Measurements from ENCODE around the gene SFMBT1. TPM values are rescaled to one million over a fixed set of nuclear protein-coding genes. Genes with fewer than 3 reads are reported as not detected.

Gene SFMBT1
- total RNA-seq, 1 donor from 2014 or later: 4.4 TPM

DNA sequence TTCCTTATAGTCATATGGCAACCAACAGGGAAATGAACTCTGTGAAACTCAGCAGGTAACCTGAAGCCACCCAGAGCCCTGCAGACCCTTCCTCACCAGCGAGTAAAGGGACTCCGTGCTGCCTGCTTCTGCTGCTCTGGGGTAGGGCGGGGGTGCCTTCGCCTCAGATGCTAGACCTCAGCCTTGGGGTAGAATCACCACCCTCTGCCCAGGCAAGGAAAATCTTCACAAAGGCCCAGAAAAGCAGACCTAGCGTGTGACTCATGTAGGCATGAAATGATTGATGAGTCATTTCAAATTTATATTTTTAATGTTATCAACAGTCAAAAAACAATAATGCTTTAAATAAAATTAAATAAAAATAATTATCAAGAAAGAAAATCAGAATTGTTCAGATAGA, 155.1 kb downstream of the SFMBT1 start:
- no peak for DNase-seq (ENCODE audit: low read depth, low spot score)

DNA sequence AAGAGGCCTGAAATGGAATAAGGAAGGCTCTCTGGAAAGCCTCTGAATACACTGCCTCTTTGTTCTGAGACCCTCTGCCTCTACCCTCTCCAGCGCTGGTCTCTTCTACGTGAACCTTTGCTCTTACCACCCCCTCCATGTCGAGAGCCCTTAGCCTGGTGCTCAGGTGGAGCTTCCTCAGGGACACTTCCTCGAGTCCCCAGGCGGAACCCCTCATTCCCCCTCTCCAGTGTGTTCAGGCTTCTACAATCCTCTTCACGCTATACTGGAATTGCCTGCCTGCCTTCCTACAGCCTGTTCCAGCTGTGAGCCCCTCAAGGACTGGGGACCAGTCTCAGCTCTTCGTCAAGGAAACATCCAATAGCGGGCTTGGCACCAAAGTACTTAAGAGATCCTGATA, 156.0 kb downstream of the SFMBT1 start:
- DNase-seq (ENCODE audit: low read depth, low spot score): no peak

DNA sequence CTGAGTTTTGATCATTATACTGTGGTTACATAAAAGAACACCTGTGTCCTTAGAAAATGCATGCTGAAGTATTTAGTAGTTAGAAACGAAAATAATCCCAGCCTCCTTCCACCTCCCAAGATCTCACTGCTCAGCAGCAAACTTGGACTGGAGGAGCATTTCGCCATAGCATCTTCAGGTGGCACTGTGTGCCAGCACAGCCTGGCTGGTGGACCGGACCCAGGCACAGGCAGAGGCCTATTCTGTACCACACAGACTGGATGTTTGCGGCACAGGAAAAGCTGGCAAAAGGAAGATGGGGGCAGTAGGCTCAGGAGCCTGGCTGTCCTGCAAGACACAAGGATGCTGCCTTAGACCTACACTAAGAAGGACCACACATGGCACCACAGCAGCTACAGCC, 158.7 kb downstream of the SFMBT1 start:
- no peak for DNase-seq (ENCODE audit: low read depth, low spot score)

DNA sequence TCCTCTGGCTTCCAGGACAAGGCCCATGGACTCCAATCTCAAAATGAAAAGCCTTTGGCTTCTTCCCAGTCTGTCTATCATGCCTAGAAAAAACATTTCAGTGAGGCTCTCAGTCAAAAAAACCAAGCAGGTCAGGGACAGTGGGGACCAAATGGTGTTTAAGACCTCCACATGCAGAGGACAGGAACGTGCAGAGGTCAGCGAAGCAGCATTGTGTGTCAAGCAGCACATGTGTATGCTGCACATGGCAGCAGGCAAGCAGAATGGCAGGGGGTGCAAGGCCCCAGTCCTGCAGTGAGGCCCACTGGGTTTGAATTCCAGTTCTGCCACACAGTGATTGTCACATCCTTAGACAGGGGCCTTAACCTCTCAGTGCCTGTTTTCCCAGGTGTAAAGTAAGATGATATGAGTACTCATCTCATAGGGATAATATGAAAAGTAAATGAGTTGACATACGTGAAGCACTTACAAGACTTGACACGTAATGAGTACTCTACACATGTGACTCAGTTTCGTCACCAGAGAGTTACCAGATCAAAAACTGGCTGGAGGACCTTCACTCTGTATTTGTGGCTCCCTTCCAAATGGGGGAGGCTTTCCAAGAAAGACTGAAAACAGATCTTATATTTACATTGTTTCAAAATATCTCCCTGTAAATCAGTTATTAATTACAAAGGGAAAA, 159.7 kb downstream of the SFMBT1 start:
- DNase-seq (ENCODE audit: low read depth, low spot score): no peak

DNA sequence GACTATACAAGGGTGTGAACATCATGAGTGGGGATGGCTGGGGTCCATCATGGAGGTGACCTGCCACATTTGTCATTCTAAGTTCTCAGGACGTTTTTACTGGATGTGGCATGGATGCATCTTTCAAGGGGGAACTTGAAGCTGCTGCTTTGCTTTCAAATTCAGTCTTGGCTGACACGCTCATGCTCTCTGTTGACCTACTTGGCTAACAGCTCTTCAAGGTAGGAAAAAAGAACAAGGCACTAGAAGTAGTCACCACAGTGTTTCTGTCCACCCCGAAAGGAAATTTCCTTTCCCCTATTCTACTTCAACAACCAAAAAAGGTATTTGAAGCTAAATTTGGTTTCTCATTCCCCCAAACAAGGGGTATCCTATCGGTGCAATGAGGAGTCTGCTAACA, 163.5 kb downstream of the SFMBT1 start:
- no peak for DNase-seq (ENCODE audit: low read depth, low spot score)

DNA sequence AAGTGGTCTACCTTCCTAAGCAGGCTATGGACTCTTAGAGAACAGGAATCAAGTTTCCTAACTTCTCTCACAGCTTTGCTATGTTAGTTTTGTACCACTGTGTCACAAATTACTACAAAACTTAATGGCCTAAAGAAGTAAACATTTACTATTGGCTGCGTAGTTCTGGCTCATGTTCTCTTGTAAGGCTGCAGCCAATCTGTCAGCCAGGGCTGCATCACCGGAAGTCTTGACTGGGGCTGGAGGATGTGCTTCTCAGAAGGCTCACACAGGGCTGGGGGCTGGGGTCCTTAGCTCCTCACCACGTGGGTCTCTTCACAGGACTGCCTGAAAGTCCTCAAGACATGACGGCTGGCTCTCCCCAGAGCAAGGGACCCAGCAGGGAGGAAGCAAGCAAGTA, 164.0 kb downstream of the SFMBT1 start:
- DNase-seq (ENCODE audit: low read depth, low spot score): no peak

DNA sequence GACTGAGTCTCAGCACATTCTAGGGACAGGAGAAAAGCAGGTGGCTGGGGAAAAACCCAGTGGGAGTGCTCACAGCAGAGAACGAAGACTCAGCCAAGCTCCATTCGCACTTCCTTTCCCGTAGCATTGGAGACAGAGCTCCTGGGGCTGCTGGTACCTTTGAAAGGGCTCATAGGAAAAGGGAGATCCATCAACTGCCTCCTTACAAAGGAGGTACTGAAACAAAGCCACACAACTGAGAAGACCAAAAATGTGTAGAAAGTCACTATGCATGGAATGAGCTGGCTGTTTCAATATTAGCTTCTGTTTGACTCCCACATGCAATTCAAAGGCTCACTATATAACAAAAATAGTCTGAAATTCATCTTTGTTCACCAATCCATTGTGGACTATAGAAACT, 165.4 kb downstream of the SFMBT1 start:
- DNase-seq (ENCODE audit: low read depth, low spot score): no peak

DNA sequence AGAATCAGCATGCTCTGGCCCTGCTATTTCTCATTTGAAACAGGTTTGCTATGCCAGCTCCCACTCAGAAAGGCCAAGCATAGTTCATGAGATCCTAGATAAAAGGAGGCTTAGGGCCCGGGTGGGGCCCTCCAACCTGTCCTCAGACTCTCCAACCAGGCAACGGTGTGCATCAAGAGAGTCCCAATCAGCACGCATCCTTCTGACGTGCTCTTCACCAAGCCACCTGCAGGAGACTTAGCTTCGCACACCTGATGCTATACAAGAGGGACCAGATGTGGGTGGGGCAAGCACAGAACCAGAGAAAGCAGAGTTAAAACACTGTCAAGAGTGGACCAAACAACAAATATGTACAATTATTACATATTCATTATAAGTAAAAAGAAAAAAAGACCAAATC, 165.8 kb downstream of the SFMBT1 start:
- DNase-seq (ENCODE audit: low read depth, low spot score): no peak

DNA sequence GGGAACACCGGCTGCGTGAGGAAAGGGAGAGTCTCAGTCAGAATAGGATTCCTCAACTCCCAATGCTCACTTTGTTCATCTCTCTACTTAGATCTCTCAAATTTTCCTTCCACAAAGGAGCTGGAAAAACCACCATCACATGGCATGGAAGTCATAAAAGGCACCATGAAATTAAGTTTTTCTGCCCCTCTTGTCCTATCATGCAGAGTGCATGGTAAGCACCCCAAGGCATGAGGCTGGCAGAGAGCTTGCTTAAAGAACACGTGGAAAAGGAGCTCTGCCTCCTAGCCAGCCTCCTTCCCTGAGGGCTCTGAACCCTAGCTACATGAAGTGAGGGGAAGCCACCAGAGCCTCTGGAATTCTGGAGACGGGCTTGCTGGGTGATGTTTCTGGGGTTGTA, 166.3 kb downstream of the SFMBT1 start:
- DNase-seq (ENCODE audit: low read depth, low spot score): no peak

DNA sequence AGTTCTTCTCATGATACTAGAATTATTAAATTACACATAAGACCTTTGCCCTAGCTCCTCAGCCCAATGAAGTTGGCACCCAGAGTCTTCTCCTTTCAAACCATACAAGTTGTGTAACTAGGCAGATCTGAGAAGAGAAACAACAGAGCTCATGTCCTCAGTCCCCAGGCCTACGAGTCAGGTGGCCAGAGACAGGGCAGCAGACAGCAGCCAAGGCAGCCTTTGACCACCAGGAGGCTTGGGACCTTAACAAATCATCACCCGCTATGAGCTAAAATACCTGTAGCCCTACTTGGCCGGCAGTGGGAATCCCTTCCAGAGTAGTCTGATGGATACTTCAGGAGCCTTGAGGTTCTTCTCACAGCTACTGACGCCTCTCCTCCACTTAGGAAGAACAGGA, 166.8 kb downstream of the SFMBT1 start:
- DNase-seq (ENCODE audit: low read depth, low spot score): no peak

DNA sequence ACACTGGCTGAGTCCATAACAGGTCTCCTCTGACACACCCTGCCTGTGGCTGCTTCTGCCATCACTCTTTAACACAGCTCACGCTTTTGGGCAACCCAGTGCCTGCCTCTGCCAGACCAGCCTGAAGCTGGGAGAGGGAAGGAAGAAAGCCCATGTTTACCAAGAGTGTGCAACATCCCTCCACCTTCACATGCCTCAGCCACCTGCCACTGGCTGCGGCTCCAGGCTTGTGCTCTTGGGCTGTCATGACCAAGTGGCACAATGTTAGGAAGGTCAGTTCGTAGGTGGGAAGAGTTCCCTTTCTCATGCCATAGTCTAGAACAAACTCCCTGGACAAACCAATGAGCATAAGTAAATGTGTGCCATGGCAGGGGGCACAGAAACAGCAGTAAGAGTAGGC, 168.8 kb downstream of the SFMBT1 start:
- DNase-seq (ENCODE audit: low read depth, low spot score): no peak

DNA sequence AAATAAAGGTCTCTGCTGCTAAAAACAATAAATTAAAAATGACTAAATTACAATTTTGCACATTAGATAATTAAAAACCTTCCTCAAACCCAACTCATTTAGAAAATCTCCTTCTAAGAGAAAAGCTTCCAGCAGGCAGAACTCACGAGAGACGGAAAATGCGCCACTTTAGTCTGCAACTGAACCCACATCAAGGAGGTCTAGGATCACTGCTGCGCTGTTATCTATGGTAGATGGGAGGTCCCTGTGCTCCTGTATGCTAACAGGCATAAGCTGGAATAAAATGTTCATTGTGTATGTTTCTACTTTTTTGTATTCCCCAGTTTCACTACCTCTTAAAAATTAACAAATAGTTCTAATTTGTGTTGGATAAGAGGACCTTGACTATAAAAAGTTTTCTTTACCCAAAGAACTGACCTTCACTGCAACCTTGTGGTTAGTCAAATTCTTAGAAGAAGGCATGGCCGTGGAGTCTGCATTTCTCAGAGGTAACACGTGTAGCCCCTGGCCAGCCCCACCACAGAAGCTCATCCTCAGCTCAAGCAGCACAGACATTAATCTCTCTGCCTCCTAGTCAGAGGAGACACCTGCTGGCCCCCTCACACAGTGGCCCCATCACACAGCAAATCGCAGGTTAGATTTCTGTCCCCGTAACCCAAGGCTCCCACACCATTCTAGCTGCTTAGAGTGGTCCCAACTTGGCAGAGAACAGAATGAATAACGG, 170.8 kb downstream of the SFMBT1 start:
- no peak for DNase-seq (ENCODE audit: low read depth, low spot score)

DNA sequence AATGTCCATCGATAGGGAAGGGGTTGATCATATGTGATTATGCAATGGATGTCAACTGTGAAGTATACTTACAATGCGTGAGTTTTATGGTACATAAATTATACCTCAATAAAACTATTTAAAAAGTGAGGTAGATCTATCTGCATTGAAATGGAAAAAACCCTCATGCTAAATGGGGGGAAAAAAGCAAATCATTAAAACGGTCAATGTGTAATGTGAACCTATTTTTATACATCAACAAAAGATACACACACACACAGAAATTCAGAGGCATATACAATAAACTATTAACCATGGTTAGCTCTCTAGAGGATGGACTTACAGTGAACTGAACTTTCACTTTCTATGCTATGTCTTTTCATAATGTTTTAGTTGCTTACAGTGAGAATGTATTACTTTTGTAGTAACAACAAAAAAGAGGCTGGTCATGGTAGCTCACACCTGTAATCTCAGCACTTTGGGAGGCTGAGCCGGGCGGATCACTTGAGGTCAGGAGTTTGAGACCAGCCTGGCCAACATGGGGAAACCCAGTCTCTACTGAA, 171.6 kb downstream of the SFMBT1 start:
- DNase-seq (ENCODE audit: low read depth, low spot score): no peak

DNA sequence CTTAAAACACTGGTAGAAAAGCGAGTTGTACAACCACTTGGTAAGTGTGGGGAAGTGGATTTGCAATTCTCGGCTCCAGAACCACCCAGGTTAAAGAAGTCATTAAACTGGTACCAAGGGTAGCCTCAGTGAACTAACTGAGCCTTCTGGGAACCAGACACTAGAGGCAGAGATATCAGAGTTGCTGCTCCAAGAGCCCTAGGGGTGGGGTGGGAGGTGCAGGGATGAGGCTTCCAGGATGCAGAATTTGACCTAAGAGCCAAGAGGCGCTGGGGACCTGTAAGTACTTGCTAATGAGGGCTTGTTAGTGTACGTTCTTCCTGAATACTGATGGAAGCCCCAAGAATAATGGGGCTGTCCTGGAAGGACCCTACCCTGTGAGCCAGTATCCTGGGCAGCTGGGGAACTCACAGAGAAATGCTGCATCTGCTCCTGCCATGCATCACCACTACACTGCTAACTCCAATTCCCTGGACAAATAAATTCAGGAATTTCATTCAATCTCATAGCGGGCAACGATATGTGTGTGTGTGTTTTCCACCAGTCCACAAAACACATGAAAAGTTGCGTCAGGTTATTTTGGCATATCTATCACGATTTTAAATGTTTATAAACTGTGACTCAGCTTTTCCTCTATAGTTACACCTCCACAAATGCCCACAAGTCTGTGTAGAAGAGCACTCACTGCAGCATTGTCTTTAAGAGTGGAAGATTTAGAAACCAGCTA, 172.3 kb downstream of the SFMBT1 start:
- DNase-seq (ENCODE audit: low read depth, low spot score): no peak

DNA sequence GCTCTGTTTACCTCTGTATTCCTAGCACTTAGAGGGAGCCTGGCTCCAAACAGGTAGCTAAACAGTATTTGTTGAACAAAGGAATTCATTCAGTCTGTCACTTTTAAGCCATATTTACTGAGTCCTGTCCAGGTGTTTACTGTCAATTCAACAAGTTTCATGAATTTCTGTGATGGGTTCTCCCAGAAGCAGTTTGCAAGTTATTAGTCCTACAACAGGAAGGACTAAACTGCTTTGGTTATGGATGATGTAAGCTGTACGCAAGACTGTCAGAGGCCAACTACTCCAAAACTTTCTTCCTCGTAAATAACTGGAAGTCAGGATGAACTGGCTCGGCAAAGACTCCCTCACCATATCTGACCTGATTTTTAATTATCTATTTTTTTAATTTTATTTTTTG, 173.6 kb downstream of the SFMBT1 start:
- DNase-seq (ENCODE audit: low read depth, low spot score): no peak

DNA sequence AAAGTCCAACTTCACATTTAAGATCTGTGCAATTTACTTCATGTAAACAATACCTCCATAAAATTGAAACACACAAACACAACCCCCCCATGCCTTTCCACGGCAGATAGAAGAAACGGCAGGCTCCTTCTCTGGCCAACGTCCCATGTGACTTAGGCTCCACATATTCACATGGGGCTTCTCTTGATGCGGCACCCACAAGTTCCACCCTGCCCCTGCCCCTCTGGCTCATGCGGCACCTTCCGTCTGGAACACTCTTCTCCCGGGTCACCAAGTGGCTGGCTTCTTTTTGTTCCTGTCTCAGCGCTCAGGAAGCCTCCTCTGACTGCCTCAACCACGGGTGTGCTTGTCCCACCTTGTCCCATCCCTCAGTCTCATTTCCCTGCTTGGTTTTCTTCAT, 174.1 kb downstream of the SFMBT1 start:
- no peak for DNase-seq (ENCODE audit: low read depth, low spot score)

DNA sequence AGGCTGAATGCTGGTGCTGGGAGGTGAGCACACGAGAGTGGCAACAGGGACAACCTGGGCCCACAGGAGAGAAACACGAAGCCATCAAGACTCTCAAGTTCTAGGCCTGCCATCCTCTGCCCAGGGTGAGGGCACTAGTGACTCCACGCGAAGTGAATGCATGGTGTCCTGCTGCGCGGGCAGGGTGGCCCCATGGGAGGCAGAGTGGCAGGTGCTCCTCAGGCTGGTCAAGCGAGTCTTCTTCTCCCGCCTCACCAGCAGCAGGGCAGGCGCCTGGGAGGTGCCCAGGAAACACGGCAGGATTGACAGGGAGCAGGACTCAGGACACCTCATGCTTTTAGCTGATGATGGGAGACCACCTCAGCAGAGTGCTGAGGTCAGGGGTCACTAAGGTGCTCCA, 175.4 kb downstream of the SFMBT1 start:
- DNase-seq (ENCODE audit: low read depth, low spot score): no peak

DNA sequence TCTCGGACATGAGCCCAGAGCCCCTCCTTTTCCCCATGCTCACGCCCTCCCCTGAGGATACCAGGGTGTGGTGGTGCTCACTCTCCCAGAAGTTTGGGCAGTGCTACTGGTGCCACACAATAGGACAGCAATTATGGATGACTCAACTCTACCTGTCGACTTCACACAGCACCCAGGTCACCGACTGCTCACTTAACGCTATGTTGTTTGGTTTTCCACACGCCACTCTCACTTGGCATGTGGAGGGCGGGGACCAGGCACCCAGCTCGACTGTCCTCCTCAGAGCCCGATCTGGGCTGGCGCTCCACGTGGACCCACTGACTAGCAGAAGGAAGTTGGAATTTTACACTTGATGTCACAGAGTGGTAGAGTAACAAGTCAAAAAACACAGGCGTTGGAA, 179.4 kb downstream of the SFMBT1 start:
- no peak for DNase-seq (ENCODE audit: low read depth, low spot score)

DNA sequence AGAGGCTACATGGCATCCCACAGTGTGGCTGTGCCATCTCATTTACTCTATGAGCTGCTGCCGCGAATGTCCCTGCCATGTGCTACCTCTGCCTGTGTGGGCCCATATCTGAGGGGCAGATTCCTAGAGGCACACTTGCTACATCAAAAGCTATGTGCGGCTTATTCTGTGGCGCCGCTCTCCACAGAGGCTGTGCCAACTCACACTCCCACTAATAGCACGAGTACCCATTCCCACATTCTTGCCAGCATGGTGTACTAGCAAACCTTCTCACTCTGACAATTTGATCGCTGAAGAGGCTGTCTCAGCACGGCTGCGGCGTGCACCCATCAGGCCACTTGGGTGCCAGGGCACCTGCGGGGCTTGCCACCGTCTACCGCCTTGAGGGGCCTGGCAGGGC, 179.9 kb downstream of the SFMBT1 start:
- no peak for DNase-seq (ENCODE audit: low read depth, low spot score)

DNA sequence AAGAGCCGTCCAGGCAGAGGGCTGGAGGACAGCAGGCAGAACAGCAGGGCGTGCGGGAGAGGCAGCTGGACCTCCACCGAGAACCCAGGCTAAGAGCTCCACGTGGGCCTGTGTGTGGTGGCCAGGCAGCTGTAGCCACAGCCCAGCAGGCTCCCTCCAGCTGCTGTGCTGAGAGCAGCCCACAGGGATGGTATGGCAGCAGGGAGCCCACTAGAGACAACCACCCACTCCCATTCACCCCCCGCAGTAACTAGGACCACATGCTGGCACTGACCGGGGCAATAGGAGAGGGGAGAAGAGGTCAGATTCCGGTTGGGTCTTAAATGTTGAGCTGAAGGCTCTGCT, 185.5 kb downstream of the SFMBT1 start:
- DNase-seq (ENCODE audit: low read depth, low spot score): no peak

DNA sequence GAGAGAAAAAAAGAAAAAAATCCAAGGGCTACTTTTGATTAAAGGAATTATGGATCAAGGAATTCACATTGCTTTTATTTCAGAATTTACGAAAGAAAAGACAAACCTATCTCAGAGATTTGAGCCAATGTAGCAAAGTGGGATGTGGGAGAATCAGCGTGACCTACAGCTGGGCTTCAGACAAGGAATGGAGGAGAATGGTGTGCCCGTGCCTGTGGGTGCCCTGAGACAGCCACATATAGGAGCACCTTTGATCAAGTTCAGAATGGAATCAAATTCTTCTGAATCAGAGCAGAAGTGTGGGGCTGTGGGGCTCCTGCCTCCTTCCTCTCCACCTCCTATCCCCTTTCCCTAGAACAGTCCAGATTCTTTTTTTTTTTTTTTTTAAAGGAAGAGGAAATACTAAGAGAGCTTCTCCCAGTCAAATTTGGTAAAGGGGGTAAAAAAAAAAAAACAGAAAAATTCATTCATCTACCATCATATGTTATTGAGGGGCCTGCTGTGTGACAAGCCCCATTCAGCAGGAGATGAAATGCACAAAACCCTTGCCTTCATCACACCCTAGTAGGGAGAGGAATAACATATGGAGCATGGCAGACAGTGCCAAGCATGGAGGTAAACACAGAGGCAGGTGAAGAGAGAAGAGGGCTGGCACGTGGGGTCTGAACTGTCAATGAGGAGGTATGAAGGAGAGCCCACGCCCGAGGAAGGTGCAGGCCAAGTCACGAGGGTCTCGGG, 186.0 kb downstream of the SFMBT1 start:
- no peak for DNase-seq (ENCODE audit: low read depth, low spot score)

DNA sequence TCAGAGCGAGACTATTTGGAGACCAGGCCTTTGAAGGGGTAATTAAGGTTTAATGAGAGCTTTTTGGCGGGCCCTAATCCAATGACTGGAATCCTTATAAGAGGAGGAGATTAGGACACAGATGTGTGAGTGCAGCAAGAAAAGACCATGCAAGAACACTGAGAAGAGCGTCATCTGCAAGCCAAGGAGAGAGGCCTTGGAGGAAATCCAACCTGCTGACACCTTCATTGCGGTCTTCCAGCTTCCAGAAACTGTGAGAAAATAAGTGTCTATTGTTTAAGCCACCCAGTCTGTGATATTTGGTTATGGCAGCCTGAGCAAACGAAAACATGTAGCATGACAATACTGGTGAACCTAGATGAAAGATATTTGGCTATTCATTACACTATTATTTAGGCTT, 188.0 kb downstream of the SFMBT1 start:
- no peak for DNase-seq (ENCODE audit: low read depth, low spot score)
